ENCODE measurements around the gene LRRC27. TPM values are rescaled to one million over a fixed set of nuclear protein-coding genes. Genes with fewer than 3 reads are reported as not detected.

The LRRC27 gene
- total RNA-seq, 2 experiments from 2014 or later: 2.4 to 2.8 TPM

- no peak for TF ChIP-seq CTCF (IDR thresholded peaks at IDR 0.05)
- no peak overlapping the region for H3K27ac ChIP-seq (ENCODE audit: low read depth in 1 of 2, low read length in 2 of 2)
- H3K27me3 Mint-ChIP-seq: no peaks in the 10 kb centered on the region
- H3K4me1 Mint-ChIP-seq (ENCODE audit: low read depth): peaks cover 13% of the 10 kb centered on the region
- DNase-seq (peak in 1 of 14 experiments; percentile 32), ATAC-seq (ENCODE audit: poor library complexity) (no peak)
- no peak overlapping the region for H3K27ac Mint-ChIP-seq
- H3K36me3 ChIP-seq (ENCODE audit: insufficient read depth, low read length): no peaks in the 10 kb centered on the region
- ChIA-PET CTCF (no interaction called here), POLR2A (no interaction called here)
- H3K9me3 Mint-ChIP-seq: no peaks in the 10 kb centered on the region
- peak overlapping the region; percentile 87 for H3K4me3 Mint-ChIP-seq
- H3K4me3 ChIP-seq (ENCODE audit: low read length): no peak overlapping the region
- intact Hi-C loops (cut with DNase I, micrococcal nuclease): loop anchor here (5.0 to 10.0 kb wide), 5 partner anchors 78 to 1068 kb away; partner anchors contain the start of genes DPYSL4 (in 1 of the 2), INPP5A (in 1 of the 2) and PAOX (in 1 of the 2)
- no peaks in the 10 kb centered on the region for H3K36me3 Mint-ChIP-seq (ENCODE audit: low read depth)
- H3K4me1 ChIP-seq (ENCODE audit: insufficient read depth, low read length): peaks cover 16% of the 10 kb centered on the region
- H3K9me3 ChIP-seq (ENCODE audit: control insufficient read depth in 1 of 2, insufficient read depth in 1 of 2, low read length in 2 of 2): no peaks in the 10 kb centered on the region
- H3K27me3 ChIP-seq (ENCODE audit: control insufficient read depth in 1 of 2, insufficient read depth in 2 of 2, low read length in 2 of 2): no peaks in the 10 kb centered on the region
Observed at GRCh38 chr10:132309471-132309865, 22.5 kb upstream of the LRRC27 start.

- Histone ChIP-seq H3K4me3 (ENCODE audit: low read length) (no peak overlapping the region), H3K27me3 (ENCODE audit: control insufficient read depth in 1 of 2, insufficient read depth in 2 of 2, low read length in 2 of 2) (no peaks in the 10 kb centered on the region), H3K9me3 (ENCODE audit: control insufficient read depth in 1 of 2, insufficient read depth in 1 of 2, low read length in 2 of 2) (no peaks in the 10 kb centered on the region), H3K4me1 (ENCODE audit: insufficient read depth, low read length) (peaks cover 16% of the 10 kb centered on the region), H3K36me3 (ENCODE audit: insufficient read depth, low read length) (no peaks in the 10 kb centered on the region), H3K27ac (ENCODE audit: low read depth in 1 of 2, low read length in 2 of 2) (no peak overlapping the region)
- H3K27me3 Mint-ChIP-seq: no peaks in the 10 kb centered on the region
- peak overlapping the region; percentile 87 for H3K4me3 Mint-ChIP-seq
- H3K27ac Mint-ChIP-seq: no peak overlapping the region
- CTCF ChIA-PET: no interaction called here
- DNase-seq: peak in 1 of 14 experiments; percentile 29
- H3K36me3 Mint-ChIP-seq (ENCODE audit: low read depth): no peaks in the 10 kb centered on the region
- ATAC-seq (ENCODE audit: poor library complexity): no peak
- intact Hi-C loops (cut with DNase I, micrococcal nuclease): loop anchor here (5.0 to 10.0 kb wide), 5 partner anchors 77 to 1067 kb away; partner anchors contain the start of genes DPYSL4 (in 1 of the 2), INPP5A (in 1 of the 2) and PAOX (in 1 of the 2)
- H3K4me1 Mint-ChIP-seq (ENCODE audit: low read depth): peaks cover 13% of the 10 kb centered on the region
- H3K9me3 Mint-ChIP-seq: no peaks in the 10 kb centered on the region
- no peak for TF ChIP-seq CTCF (IDR thresholded peaks at IDR 0.05)
- POLR2A ChIA-PET: no interaction called here
Observed at GRCh38 chr10:132309879-132310591, 22.0 kb upstream of the LRRC27 start.

GRCh38 chr10:132310701-132311337, 21.2 kb upstream of the LRRC27 start:
- H3K36me3 Mint-ChIP-seq (ENCODE audit: low read depth): no peaks in the 10 kb centered on the region
- H3K27me3 ChIP-seq (ENCODE audit: control insufficient read depth in 1 of 2, insufficient read depth in 2 of 2, low read length in 2 of 2): no peaks in the 10 kb centered on the region
- ChIA-PET CTCF (no interaction called here), POLR2A (no interaction called here)
- no peak overlapping the region for H3K27ac Mint-ChIP-seq
- intact Hi-C loops (cut with DNase I, micrococcal nuclease): no loop called here
- ATAC-seq (ENCODE audit: poor library complexity) (no peak), DNase-seq (peak in 1 of 14 experiments; percentile 30)
- peak overlapping the region; percentile 65 for H3K4me3 Mint-ChIP-seq
- no peaks in the 10 kb centered on the region for H3K9me3 Mint-ChIP-seq
- no peaks in the 10 kb centered on the region for H3K27me3 Mint-ChIP-seq
- H3K27ac ChIP-seq (ENCODE audit: low read depth in 1 of 2, low read length in 2 of 2): no peak overlapping the region
- H3K4me1 ChIP-seq (ENCODE audit: insufficient read depth, low read length): peaks cover 16% of the 10 kb centered on the region
- H3K4me1 Mint-ChIP-seq (ENCODE audit: low read depth): peaks cover 12% of the 10 kb centered on the region
- H3K36me3 ChIP-seq (ENCODE audit: insufficient read depth, low read length): no peaks in the 10 kb centered on the region
- H3K9me3 ChIP-seq (ENCODE audit: control insufficient read depth in 1 of 2, insufficient read depth in 1 of 2, low read length in 2 of 2): no peaks in the 10 kb centered on the region
- no peak overlapping the region for H3K4me3 ChIP-seq (ENCODE audit: low read length)
- TF ChIP-seq CTCF (IDR thresholded peaks at IDR 0.05): no peak
